Measurements from ENCODE around the gene ZNF619. TPM values are rescaled to one million over a fixed set of nuclear protein-coding genes. Genes with fewer than 3 reads are reported as not detected.

The ZNF619 gene
- total and polyA plus RNA-seq, 2 of the 13 experiments (the other 11 are each of a cell fraction or from before 2014, with no cell fraction given), result 0.83 to 5.2 TPM

DNA sequence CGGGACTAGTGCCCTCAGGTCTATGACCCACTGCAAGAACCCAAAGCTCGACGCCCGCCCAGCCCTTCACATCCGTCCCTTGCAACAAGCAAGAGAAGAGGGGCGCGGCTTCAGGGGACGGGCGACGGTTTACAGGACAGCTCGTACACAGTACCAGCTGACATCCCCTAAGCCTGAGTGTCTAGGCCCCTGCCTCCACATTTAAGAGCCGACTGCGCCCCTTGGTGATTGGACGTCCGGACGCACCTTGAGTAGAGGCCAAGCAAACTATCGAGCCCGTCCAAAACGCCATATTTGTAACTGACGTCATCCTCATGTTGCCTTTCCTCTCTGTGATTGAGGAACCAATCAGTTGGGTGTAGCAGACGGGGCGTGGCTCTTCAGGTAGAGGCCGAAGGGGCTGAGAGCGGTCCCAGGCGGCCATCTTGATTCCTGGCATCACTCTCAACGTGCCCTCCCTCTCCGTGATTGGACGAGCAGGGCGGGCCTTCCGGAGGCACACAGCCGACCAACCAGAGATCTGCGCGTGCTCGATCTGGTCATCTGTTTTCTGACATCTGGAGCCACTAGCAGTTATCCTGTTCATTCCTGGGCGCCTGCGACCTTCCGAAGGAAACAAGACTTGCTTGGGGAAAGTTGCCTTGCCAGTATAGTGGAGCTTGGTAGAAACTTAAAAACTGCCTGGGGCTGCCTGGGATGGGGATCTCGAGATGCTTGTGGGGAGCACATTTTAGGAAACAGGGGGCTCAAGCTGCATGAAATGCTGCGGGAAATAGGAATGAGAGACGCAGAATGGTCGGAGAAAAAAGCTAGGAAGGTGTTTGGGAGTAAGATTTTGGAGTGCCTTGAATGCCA, 23.8 kb upstream of the ZNF619 start (continued):
- peak; percentile 31; the same call in 1 of the 2 replicates for TF ChIP-seq FOXO1 (CRISPR knock-in tag; IDR thresholded peaks at IDR 0.05)
- TF ChIP-seq NFYB (CRISPR knock-in tag; IDR thresholded peaks at IDR 0.05), result peak; percentile 91
- 0 out of 2 replicates have a peak, but pooled peaks have one; percentile 55 for TF ChIP-seq NFKBIZ (CRISPR knock-in tag; IDR thresholded peaks at IDR 0.05)
- peak; percentile 90 for TF ChIP-seq RFX5 (IDR thresholded peaks at IDR 0.05; ENCODE audit: low read depth, low read length)
- peak; percentile 93 for TF ChIP-seq ZNF350 (CRISPR knock-in tag; IDR thresholded peaks at IDR 0.05; ENCODE audit: borderline replicate concordance, low read depth)
- peak; percentile 87 for TF ChIP-seq TAF1 (CRISPR knock-in tag; IDR thresholded peaks at IDR 0.05)
- TF ChIP-seq MBNL3 (CRISPR knock-in tag; conservative IDR thresholded peaks at IDR 0.05), result no peak
- no peak for TF ChIP-seq LCORL (IDR thresholded peaks at IDR 0.05)
- peak; percentile 68 for TF ChIP-seq LCORL (CRISPR knock-in tag; IDR thresholded peaks at IDR 0.05)
- peak; percentile 95 for TF ChIP-seq ZNF280B (CRISPR knock-in tag; IDR thresholded peaks at IDR 0.05; ENCODE audit: borderline replicate concordance)
- TF ChIP-seq ZNF260 (CRISPR knock-in tag; IDR thresholded peaks at IDR 0.05; ENCODE audit: borderline replicate concordance, low read depth), result no peak
- TF ChIP-seq ZNF460 (CRISPR knock-in tag; IDR thresholded peaks at IDR 0.05; ENCODE audit: borderline replicate concordance), result no peak
- 0 out of 2 replicates have a peak, but pooled peaks have one; percentile 44 for TF ChIP-seq ZNF274 (CRISPR knock-in tag; IDR thresholded peaks at IDR 0.05)
- TF ChIP-seq, protein P1, sequence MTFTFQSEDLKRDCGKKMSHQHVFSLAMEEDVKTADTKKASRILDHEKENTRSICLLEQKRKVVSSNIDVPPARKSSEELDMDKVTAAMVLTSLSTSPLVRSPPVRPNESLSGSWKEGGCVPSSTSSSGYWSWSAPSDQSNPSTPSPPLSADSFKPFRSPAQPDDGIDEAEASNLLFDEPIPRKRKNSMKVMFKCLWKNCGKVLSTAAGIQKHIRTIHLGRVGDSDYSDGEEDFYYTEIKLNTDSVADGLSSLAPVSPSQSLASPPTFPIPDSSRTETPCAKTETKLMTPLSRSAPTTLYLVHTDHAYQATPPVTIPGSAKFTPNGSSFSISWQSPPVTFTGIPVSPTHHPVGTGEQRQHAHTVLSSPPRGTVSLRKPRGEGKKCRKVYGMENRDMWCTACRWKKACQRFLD (CRISPR knock-in tag; IDR thresholded peaks at IDR 0.05; ENCODE audit: borderline replicate concordance), result no peak
- TF ChIP-seq HNF1A (IDR thresholded peaks at IDR 0.05; ENCODE audit: low read depth), result no peak
- TF ChIP-seq HNF1A (CRISPR knock-in tag; IDR thresholded peaks at IDR 0.05; ENCODE audit: borderline replicate concordance), result 0 out of 2 replicates have a peak, but pooled peaks have one; percentile 44
- TF ChIP-seq HES4 (CRISPR knock-in tag; IDR thresholded peaks at IDR 0.05; ENCODE audit: borderline replicate concordance), result no peak
- TF ChIP-seq ZNF839 (CRISPR knock-in tag; IDR thresholded peaks at IDR 0.05; ENCODE audit: borderline replicate concordance), result no peak
- peak; percentile 97 for TF ChIP-seq ZNF574 (CRISPR knock-in tag; IDR thresholded peaks at IDR 0.05)

Data from HepG2 (cell line).